ENCODE results near the gene FLNB. TPM values are rescaled to one million over a fixed set of nuclear protein-coding genes. Genes with fewer than 3 reads are reported as not detected.

Gene FLNB
- total RNA-seq, 1 experiment from 2014 or later = 207 TPM

DNA sequence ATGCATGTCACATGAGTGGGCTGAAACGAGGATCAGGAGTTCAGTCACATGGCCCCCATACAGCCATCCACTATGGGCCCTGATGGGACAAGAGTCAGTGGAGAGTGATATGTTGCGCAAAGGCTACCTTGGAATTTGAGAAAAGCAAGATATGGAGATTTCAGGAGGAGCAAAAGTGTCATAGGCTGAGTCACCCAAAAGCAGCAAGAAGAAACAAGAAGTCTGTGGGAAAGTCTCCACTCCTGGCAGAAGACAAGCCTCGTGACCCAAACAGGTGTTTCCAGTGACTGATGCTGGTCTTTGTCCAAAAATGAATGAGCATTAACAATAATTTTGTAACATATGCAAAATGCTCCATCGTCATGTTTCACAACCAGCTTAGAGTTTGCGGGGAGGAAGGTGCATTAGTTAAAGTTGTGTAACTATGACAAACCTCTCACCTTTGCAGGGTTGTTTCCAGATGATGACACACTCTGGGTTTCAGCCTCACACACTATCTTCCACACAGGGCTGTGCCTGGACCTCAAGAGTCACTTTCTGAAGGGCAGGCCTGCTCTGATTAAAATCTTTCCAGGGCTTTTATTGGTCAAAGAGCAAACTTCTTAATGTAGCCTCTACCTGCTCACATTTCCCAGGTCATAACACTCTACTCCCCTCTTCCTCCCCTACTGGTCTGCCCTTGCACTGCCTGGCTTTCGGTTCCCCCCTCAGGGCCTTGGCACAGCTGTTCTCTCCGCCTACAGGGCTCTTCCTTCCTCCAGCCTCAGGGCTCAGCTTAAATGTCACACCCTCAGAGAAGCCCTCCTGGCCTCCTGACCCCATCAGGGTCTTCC lies 206.5 kb downstream of the FLNB start:
- peaks cover 8% of the 10 kb centered on the region for H3K4me1 ChIP-seq (replicated peaks)
- no peak overlapping the region for H3K4me3 ChIP-seq
- H3K27me3 ChIP-seq (replicated peaks) = no peaks in the 10 kb centered on the region

DNA sequence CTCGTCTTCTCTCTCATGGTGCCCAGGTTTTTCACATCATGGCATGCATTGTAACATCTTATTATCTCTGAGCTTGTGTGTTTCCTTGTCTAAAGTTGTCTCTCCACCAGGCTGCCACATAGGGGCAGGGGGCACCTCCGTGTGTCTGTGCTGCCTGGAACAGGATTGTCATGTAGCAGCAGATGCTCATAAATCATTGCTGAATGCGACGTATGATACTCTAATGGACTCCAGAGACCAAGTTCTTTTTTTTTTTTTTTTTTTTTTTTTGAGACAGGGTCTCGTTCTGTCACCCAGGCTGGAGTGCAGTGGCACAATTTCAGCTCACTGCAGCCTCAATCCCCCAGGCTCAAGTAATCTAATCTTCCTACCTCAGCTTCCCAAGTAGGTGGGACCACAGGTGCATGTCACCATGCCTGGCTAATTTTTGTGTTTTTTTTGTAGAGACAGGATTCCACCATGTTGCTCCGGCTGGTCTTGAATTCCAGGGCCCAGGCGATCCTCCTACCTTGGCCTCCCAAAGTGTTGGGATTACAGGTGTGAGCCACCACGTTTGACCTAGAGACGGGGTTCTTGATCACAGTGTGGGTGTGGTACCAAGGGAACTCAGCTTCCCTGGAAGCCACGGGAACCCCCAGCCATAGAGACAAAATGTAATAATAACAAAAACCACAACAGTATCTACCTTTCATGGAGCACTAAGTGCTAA lies 207.2 kb downstream of the FLNB start:
- Histone ChIP-seq H3K36me3 (no peaks in the 10 kb centered on the region), H3K4me3 (no peak overlapping the region), H3K4me1 (replicated peaks) (peaks cover 8% of the 10 kb centered on the region), H3K27me3 (replicated peaks) (no peaks in the 10 kb centered on the region), H3K9me3 (replicated peaks) (no peaks in the 10 kb centered on the region), H3K27ac (no peak overlapping the region)
- no peak for DNase-seq (ENCODE audit: low read depth in 1 of 2, low spot score in 2 of 2)

More for the DNA sequence above, 206.5 kb downstream of the FLNB start:
- no peak for DNase-seq (ENCODE audit: low read depth in 1 of 2, low spot score in 2 of 2)
- Histone ChIP-seq H3K36me3 (no peaks in the 10 kb centered on the region), H3K27ac (no peak overlapping the region), H3K9me3 (replicated peaks) (no peaks in the 10 kb centered on the region)

DNA sequence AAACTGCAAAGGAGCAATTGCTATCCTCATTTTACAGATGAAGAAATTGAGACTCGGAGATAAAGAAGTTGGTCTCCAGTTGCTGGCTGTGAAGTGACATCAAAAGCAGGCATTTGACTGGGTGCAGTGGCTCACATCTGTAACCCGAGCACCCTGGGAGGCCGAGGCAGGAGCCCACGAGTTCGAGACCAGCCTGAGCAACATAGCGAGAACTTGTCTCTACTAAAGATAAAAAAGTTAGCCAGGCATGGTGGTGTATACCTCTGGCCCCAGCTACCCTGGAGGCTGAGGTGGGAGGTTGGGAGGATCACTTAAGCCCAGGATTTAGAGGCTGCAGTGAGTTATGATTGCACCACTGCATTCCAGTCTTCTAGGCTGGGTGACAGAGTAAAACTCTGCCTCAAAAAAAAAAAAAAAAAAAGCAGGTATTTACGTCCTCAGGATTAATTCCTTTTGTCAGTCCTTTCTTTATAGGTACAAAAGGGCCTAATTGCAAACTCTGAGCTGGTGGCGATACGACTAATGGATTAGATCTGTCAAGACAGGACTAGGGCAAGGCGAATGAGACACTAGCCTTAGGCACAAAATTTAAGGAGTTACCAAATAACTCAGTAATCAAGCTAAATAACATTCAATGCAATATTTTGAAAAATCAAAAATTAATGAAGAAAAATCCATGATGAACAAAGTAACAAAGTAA lies 208.4 kb downstream of the FLNB start:
- Histone ChIP-seq H3K27me3 (replicated peaks) (no peaks in the 10 kb centered on the region), H3K4me3 (no peak overlapping the region), H3K9me3 (replicated peaks) (no peaks in the 10 kb centered on the region), H3K4me1 (replicated peaks) (peaks cover 8% of the 10 kb centered on the region), H3K27ac (no peak overlapping the region), H3K36me3 (no peaks in the 10 kb centered on the region)
- DNase-seq (ENCODE audit: low read depth in 1 of 2, low spot score in 2 of 2) = no peak

DNA sequence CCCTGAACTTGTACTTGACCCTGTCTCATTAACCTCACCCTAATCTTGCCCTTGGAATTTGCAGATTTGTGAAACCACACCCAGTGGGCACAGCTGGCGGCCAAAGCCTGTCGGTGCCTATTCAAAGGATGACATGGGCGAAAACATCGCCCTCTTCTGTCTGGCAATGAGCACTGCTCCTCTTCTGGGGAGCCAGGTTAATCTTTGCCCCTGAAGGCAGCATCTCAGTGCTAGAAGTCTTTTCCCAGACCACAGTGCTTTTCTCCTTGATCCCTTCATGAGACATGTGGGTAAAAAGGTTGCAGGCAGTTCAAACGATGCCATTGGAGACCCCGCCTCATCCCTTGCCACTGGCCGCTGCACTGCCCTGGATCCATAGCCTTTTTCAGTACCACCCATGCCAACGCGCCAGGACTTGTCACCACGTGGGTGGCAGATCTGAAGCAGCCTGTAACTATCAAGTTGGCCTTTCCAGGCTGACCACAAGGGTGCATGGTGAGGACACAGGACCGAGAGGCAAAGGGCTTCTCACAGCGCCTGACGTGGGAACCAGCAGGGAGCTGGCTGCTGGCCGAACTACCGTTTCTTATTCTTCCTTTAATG lies 209.1 kb downstream of the FLNB start:
- Histone ChIP-seq H3K9me3 (replicated peaks) (no peaks in the 10 kb centered on the region), H3K36me3 (no peaks in the 10 kb centered on the region), H3K4me1 (replicated peaks) (peaks cover 8% of the 10 kb centered on the region), H3K27me3 (replicated peaks) (no peaks in the 10 kb centered on the region), H3K4me3 (peak overlapping the region; percentile 8; the same call in 1 of the 2 replicates), H3K27ac (no peak overlapping the region)
- DNase-seq (ENCODE audit: low read depth in 1 of 2, low spot score in 2 of 2) = peak; percentile 84 to 89

DNA sequence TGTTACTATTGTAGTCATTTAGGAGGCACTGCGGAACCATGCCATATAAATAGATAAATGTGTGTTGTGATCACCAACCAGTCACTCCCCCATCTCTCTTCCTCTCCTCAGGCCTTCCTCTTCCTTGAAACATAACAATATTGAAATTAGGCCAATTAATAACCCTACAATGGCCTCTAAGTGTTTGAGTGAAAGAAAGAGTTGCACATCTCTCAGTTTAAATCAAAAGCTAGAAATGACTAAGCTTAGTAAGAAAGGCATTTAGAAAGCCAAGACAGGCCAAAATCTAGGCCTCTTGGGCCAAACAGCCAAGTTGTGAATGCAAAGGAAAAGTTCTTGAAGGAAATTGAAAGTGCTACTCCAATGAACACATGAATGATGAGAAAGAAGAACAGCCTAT lies 210.7 kb downstream of the FLNB start:
- Histone ChIP-seq H3K4me1 (replicated peaks) (peaks cover 8% of the 10 kb centered on the region), H3K36me3 (no peaks in the 10 kb centered on the region), H3K27me3 (replicated peaks) (no peaks in the 10 kb centered on the region), H3K9me3 (replicated peaks) (no peaks in the 10 kb centered on the region), H3K27ac (no peak overlapping the region), H3K4me3 (no peak overlapping the region)
- no peak for DNase-seq (ENCODE audit: low read depth in 1 of 2, low spot score in 2 of 2)

Other genes with a start within 250 kb of the FLNB start
- not detected in 2 replicates for gene DNASE1L3, start 202.6 kb downstream of the FLNB start, total RNA-seq (2014; rRNA removed; shearing (Covaris generic))
- gene ABHD6, start 229.4 kb downstream of the FLNB start, total RNA-seq (2014; rRNA removed; shearing (Covaris generic)) = 3.9 and 6.8 TPM in 2 replicates